NCI-H2227 treated with DMSO at 0.1 percent for 48 hours (cell line): Measurements from ENCODE around the gene TPCN1.

Experiments used
- DNase-seq: peaks from one replicate; lab custom pipeline; 2025; lab: John Stamatoyannopoulos, UW

TPCN1 gene

DNA sequence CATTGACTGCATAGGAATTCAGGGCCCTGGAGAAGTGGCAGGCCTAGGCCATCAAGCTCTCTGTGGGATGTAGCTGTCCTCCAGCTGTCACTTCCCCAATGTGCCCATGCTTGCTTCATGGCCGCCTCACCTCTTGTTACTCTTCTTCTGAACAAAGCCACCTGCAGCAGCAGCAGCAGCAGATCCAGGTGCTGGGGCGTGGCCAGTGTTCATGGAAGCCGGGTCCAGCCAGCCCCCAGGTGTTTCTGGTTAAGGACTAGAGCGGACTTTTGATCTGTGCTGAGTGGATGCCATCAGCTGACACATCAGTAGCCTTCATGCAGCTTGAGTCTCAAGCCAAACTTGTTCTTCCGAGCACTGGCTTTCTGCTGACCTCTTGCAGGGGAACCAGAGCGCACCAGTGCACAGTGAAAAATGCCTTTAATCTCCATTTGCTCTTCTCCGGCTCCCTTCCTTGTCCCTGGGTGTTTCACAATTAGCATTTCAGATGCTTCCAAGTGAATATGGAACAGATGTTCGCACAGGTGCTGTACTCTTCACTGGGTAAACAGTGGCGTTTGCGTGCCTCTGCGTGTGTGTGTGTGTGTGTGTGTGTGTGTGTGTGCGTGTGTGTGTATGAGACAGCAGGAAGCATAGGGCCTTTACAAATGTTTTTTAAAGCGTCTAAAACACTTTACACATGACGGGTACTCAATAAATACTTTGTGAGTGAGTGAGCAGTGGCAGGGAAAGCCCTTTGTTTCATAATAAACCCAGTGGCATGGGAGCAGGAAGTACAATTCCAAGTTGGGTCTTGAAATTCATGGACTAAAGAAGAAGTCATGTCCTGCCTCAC, 20.1 kb downstream of the TPCN1 start:
- DNase-seq = peak; percentile 3

DNA sequence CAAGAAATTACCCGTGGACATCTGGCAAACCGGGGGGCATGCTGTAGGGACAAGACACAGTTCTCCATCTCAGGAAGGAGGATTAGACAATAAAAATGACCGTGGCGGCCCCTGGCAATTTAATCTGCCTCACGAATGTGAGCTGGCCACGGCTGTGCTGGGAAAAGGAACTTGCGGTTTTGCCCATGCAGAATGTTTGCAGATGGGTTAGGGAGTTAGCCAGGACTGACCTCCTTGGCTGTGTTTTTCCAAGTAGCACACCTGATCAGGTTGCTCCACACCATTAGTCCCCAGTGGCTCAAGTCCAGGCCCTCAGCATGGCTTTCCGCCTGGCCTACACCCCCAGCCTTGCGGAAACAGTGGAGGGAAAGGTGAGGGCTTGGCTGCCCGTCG, 20.8 kb downstream of the TPCN1 start:
- no peak for DNase-seq

DNA sequence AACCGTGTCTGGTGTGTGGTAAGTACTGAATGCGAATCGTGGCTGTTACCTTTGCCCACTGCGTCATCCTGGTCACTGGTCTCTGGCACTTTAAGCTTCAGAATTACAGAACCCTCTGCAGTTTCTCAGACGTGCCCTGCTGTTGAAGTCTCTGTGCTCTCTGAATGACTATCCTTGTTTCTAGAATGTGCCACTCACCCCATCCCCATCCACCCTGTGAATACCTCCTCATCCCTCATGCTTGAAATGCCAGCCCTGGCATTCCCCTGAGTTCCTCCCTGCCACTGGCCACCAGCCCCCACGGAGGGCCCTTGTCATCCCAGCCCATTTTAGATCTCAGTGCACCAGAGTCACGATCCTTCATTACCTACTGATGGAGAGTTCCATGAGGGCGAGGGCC, 21.3 kb downstream of the TPCN1 start:
- no peak for DNase-seq

DNA sequence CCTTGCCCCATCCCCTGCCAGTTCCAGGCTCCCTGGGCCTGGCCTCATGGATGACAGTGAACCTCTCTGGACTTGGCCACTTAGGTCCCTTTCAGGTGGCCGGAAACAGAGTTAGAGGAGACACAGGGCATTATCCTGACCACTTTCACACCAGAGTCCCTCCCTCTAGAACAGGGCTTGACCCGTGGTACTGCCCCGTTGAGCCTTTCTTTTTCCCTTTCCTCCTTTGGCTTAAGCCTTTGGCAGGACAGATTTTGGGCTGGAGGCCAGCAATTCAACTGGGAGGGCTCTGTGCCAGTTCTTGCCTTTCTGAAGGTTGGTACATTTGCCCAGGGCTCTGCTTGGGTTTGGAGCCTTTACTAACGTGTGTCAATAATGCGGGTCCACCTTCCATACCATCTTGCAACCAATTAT, 22.8 kb downstream of the TPCN1 start:
- no peak for DNase-seq

DNA sequence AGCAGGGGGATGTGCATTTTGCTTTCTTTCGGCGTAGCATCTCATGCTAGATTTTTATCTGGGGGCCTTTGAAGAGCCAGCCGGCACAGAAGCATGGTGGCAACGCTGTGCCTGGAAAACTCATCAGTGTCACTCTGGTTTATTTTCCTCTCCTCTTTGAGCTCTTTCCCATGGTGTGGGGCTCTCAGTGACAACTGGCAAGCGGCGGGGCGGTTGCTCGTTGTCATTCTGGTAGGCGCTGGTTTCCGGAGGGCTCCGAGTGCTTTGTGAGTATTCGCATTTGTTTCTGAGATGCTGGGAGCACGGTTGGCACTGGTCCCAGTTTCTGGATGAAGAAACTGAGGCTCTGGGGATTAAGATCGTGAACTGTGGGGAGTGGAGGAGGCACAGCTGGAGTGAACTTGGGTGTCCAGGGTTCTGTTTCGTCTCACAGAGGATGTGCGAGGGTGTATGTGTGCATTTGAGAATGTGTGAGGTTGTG, 23.3 kb downstream of the TPCN1 start:
- no peak for DNase-seq

DNA sequence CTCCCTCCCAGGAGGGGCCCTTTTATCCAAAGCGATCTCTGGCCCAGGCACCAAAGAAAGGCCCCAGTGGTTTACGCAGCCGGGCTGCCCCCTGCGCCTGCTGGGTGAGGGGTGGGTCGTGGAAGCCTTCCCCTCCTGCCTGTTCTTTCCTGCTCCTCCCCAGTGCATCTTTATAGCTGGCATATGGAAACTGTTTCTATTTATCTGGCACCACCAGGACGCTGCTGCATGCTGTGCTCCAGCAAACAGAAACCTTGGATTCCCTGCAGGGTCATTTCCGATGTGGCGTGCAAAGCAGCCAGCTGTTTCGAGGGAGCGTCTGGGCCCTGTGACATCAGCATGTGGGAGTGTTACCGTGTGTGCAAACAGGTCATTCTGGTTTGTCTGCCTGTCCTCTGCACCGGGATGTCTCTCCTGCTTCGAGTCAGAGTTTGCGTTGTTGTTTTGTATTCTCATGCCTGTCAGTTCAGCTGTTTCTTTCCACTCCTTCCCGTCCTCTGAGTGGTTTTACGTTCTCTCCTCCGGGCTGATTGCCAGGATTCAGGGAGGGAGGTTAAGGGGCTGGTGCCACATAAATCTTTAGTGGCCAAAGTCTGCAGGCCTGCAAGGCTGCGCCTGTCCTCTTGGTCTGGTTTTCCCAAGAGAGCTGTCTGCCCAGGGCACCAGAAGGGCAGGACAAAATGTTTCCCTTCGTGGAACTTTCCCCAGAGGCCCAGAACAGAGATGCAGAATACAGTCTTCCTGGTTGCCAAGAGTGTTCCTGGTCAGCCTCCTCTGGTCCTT, 24.6 kb downstream of the TPCN1 start:
- peak; percentile 46 for DNase-seq

DNA sequence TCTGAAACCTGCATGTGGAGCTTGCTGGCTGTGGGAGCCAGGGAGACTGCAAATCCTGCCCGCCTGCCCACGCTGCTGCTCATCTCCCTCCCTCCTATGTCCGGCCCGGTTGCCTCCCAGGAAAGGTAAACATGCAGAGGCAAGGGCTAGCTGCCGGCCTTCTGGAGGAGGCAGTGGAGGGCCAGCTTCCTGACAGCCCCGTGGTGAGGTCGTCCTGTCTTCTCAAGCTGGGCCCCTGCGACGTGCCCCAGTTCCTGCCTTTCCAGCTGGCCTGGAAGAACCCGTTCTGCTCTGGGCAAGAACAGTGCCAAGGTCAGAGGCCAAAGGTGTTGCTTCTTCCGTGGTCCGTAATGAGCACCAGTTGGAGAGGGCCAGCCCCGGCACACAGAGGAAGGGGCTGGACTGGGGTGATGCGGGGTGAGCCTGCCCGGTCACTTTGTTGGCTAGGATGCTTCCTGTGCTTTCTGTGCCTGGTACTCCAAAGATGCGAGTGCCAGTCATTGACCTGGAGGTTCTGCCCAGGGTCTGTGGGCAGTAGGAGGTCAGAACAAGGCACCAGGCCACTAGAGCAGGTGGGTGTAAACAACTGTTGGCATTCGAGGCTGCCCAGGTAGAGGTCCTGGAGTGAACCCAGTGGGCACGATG, 25.3 kb downstream of the TPCN1 start:
- DNase-seq = no peak

DNA sequence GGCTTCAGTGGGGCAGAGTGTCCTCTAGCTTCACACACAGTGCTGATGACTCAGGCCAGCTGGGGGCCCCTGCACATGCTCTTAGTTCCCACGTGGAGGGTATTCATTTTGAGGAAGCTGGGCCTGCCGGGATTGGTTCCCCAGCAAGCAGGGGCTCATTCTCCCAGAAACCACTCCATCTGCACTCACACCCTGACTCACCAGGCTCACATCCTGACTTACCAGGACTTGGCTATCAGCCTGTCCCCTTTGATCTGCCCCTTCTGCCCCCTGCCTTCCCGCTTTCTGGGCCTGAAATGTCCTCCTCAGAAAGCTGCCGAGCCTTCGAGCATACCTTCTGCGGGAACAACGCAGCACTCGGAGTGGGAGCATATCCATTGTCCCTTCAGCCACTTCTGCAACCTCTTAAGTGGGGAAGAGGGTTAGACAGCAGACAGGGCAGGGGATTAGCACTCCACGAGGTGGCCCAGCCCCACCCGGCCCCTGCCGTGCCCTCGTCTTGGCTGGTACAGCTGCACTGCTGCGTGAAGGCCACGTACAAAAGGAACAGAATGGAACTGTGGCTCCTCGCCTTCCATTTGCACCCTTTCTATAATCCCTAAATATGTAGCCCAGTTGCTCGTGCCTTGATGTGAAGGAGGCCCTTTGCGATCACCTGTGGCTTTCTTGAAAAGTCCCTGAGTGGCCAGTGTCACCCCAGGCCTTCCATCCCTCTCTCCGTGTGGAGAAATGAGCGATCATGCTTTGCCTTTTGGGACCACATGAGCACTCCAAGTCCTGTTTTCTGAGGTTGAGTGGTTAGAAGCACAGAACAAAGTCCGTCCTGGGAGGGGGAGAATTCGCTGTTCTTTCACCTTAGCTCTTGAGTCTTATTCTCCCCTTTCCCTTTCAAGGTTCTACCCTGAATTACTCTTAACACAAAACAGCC, 26.1 kb downstream of the TPCN1 start:
- no peak for DNase-seq

DNA sequence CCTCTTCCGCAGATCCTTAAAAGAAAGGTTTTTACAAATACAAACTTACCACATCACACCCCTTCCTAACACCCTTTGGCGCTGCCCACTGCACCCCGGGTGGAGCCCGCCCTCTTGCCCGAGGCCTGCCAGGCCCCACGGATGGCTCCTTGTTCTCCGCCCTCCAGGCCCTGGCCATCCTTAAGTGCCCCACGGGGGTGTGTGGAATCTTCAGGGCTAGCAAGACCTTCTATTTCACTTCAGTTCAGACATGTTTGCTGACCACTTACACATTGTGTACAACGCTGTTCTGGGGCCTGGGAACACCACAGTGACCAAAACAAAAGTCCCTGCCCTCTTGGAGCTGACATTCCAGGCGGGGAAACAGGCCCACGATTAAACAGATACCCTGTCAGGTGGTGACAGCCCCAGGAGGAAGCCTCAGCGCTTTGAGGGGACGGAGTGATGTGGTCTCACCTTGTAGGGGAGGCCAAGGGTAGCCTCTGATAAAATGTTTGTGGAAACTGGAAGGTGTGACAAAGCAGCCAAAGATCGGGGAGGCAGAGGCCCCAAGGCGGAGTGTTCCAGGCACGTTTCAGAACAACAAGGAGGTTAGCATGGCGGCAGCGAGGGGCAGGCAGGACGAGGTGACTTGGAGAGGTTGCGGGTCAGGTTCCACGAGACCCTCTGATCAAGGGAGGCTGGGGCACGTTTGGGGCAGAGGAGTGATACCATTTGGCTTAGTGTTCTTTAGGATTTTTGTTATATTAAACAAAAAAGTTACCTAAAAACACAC, 27.0 kb downstream of the TPCN1 start:
- no peak for DNase-seq

DNA sequence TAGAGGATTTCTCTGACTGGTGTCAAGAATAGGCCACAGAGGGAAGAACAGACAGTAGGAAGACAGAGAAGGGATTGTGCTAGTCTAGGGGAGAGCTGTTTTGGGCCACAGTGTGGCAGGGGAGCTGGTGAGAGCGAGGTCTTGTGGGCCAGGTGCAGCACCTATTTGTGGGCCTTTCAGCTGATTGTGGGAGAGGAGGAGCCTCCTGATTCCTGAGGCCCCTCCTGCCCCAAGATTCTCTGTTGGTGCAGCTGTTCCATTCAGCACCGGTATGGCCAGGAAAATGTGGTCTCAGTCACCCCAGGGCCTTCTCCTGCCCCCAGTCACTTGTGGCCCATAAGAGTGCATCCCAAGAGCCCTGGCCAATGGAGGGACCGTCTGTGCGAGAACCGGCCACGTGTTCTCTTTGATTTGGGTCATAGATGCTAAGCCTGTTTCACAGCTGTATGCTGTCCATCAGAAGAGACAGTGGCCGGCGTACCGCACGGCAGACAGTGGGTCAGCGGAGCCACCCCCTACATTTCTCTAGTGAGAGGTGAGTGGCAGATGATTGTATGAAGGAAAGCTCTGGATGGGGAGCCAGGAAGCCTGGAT, 27.7 kb downstream of the TPCN1 start:
- DNase-seq = no peak

DNA sequence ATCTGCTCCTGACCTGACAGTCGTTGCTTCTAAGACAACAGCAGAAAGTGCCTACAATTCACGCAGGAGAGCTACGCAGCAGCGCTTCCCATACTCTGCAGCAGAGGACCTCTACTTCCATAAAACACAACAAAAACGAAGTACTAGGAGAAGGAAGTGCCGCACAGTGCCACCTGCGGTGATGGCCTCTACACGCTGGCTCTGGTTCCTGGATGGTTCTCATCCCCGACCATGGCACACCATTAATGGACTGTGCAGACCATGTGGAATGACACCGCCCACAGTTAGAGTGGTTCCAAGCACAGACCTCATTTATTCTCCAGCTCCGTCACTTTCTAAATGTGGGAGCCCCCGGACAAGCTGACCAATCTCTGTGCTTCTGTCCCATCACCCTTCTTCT, 28.3 kb downstream of the TPCN1 start:
- no peak for DNase-seq

DNA sequence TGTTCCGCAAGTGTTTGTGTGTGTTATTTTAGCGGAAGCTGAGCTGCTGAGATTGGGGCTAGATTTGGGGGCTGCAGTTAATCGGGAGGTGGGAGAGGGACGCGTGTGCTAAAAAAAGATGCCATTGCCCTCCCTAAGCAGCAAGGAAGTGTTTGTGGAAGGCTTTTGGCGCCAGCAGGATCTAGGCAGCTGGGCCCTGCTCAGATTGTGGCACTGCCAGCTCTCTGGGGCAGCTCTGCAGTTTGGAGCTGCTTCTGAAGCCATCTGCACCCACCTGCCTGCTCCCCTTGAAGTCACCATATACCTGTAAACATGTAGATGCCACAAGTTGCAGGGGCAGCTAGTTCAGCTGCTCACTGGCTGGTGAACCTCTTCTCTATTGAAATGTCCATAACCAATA, 28.8 kb downstream of the TPCN1 start:
- no peak for DNase-seq

DNA sequence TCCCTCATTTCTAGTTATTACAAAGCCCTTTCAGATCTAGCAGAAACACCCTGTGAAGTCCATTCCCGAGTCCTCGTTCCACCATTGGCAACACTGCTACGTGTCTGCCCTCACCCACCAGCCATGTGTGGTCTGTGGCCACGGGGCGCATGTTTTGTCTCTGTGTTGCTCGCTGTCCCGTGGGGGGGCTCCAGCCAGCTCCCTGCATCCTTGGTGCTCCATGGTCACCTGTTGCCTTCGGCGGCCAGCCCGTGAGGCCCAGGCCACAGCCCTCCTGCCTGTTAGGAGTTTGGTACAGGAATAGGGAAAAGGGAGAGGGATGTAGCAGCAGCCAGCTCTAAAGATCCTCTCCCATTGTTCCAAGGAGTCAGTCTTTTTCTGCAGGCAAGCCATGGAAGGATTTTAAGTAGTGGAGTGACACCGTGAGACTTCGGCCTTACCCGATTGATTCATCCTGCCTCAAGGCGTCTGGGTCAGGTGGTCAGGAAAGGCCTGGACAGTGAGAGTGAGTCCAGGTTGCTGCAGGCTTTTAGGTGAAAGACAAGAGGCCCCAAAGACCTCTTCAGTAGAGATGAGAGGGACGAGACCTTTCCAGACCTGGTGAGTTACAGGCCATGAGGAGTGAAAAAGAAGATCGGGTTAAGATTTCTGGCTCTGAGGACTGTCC, 30.3 kb downstream of the TPCN1 start:
- DNase-seq = no peak

DNA sequence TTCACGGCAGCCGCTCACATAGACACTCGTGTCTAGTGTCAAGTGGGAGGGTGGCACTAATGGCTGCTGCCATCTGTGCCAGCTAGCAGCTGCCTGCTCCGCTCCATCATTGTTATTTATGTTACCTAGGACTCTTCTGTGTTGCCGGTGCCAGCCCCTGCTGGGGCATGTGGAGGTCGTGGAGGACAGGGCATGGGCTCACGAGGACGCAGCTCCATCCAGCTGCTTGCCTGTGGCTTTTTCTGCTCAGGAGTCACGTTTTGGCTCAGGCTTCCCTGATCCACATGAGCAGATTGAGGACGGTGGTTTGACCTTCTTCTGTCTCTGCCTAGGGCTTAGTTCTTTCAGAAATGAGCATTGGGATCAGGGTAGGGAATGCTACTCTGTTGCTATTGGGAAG, 31.2 kb downstream of the TPCN1 start:
- DNase-seq = no peak

DNA sequence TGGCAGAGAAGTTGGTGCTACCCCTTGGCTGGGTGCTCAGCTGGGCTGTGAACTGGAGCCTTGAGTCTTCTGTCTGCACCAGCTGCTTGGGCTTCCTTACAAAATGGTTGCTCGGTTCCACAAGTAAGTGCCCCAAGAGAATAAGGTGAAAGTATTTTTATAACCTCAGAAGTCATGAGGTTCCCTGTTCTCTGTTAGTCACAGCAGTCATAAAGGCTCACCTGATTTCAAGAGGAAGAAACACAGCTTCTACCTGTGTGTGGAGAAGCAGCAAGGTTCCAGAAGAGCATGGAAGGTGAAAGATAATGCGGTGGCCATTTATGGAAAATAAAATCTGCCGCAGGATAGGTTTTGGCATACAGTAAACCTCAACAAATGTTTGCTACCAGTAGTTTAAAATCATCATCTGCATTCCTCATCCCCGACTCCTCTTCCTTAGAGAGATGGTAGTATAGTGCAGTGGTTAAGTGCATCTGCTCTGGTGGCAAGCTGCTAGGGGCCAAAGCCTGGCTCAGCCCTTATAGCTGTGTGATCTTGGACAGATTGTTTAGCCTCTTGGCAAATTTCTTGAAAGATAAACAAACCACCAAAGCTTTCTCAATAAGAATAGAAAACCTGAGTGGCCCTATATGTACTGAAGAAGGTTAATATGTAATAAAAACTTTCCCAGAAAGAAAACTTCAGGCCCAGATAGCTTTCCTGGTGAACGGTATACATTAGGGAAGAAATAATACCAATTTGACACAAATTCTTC, 32.4 kb downstream of the TPCN1 start:
- DNase-seq = no peak

DNA sequence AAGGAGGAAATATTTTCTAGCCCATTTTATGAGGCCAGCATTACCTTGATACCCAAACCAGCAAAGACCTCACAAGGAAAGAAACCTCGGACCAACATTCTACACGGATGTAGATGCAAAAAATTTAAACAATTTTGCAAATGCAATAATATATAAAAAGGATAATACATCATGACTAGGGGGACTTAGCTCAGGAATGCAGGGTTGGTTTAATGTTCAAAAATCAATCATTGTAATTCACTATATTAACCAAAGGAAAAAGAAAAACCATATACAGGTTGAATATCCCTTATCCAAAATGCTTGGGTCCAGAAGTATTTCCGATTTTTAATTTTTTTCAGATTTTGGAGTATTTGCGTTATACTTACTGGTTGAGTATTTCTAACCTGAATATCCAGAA, 33.0 kb downstream of the TPCN1 start:
- no peak for DNase-seq

DNA sequence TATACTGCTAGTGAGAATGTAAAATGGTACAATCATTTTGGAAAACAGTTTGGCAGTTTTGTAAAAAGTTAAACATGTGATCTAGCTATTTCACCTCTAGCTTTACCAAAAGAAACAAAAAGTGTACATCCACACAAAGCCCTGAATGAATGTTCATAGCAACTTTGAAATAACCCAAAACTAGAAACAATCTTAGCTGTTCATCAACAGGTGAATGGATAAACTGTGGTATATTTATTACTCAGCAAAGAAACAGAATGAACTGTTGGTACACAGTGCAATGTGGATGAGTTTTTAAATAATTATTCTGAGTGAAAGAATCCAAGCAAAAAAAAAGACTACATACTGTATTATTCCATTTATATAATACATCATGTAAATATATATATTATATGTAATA, 36.3 kb downstream of the TPCN1 start:
- no peak for DNase-seq

DNA sequence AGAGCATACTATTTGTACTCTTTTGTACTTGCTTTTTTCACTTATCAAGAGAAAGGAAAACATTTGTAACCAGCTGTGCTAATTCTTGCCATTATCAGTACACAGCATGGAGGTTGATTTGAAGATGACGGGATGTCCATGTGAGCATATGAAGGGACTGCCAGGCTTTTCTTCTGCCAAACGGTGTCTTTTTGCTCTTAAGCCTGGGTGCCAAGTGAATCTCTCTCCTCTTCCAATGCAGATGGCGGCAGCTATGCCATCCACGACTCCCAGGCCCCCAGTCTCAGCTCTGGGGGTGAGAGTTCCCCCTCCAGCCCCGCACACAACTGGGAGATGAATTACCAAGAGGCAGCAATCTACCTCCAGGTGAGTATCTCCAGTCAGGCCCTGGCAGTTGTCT, 38.9 kb downstream of the TPCN1 start:
- DNase-seq = no peak

DNA sequence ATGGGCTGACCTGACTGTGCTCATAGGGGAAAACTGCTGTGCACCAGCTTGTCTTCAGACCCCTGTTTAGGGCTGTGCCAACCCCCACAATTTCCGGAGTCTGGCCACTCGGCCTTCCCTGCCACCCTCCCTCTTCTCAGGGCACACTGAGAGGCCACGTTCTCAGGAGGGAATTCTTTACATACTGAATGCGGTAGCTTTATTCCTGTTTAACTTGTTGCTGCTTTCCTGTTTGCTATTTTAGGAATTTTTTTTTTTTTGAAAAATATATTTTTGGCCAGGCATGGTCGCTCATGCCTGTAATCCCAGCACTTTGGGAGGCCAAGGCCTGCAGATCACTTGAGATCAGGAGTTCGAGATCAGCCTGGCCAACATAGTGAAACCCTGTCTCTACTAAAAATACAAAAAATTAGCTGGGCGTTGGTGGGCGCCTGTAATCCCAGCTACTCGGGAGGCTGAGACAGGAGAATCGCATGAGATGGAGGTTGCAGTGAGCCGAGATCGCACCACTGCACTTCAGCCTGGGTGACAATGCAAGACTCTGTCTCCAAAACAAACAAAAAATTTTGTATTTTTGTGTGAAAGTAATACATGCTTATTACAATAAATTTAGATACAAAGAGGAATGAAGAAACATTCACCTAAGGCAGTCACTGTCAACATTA, 39.5 kb downstream of the TPCN1 start:
- DNase-seq = no peak
